DMS 273 (cell line): ENCODE measurements around the gene LRRC2.
"Not testable (repeated sequence)": the region's sequence is repeated elsewhere in the genome, so short reads cannot be mapped to it uniquely, and the experiment has no call there.

Experiments used
- DNase-seq: peaks from one replicate; lab custom pipeline; 2025; ENCODE audit not compliant: unreplicated experiment; lab: John Stamatoyannopoulos, UW

LRRC2 gene, protein sequence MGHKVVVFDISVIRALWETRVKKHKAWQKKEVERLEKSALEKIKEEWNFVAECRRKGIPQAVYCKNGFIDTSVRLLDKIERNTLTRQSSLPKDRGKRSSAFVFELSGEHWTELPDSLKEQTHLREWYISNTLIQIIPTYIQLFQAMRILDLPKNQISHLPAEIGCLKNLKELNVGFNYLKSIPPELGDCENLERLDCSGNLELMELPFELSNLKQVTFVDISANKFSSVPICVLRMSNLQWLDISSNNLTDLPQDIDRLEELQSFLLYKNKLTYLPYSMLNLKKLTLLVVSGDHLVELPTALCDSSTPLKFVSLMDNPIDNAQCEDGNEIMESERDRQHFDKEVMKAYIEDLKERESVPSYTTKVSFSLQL

GRCh38 chr3:46566040-46566641, at the start of gene LRRC2:
TSS of gene LRRC2 (minus strand) at chr3:46566302. CDS start at chr3:46551591, 14,711 bp downstream.
- DNase-seq, result peak; percentile 60

DNA sequence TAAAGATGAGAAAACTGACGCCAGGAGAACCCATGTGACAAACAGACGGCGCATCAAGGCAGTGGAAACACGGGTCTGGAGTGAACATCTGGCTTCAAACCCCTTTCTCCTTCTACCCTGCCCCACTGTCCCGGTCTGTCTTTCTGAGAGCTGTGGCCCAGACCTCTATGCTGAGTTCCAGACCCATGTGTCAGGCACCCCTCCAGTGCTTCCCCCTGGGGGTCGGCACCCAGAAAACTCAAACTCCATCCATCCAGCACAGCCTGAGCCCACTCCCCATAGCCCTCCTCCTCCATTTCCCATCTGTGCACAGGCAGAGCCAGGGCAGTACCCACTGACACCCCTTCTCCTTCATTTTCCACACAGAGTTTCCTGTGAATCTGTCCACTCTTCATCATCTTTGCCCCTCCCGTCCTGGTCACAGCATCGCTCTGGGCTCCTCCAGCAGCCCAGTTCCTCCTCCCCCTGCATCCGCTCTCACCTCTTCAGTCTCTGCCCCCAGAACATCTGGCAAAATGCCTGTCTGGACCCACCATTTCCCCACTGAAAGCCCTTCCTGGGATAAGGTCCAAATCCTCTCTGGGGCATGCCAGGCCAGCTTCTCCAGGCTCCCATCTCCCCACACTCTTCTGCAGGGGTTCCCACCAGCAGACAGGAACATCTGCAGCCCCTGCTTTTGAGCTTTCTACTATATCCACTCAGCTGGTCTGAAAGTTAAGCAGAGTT, 49.1 kb upstream of the LRRC2 start:
- no peak for DNase-seq

- no peak for DNase-seq
Observed at GRCh38 chr3:46614431-46614830, 48.3 kb upstream of the LRRC2 start.

- DNase-seq, result no peak
Observed at GRCh38 chr3:46613313-46614005, 47.4 kb upstream of the LRRC2 start.

GRCh38 chr3:46612324-46612723, 46.2 kb upstream of the LRRC2 start, which contains the start of gene FAM240A:
TSS of gene FAM240A (plus strand) at chr3:46612525. CDS start at chr3:46612684, 159 bp downstream.
- no peak for DNase-seq

DNA sequence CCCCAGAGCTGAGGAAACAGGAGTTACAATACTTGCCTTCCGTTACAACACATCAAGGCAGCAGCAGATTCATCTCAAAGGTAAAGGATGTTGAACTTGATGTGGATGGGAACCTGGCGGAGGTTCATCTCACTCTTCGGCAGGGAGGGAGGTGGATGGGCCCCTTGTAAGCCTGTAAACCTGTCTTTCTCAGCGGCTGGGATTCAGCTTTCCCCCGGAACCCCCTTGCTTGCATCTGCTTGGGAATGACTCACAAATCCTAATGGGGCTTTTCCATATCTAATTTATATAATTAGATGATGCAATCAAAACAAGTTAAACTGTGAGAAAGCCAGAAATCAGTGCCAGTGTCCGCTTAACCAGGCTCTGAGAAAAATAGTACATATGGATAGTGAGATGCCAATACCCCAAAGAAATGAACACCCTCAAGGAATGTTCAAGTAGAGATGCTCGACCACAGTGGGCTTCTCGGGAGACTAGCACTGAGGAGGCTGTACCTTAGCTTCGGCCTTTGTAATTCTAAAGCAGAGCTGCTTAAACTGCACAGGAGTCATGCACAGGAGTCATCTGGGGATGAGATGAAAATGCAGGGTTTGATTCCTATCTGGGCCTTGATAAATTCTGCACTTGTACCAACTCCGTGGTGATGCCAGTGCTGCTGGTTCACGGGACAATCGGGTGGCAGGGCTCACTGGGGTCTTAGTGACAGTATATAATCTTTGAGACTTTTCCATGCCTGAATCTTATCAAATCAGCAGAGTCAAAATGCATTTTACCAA, 44.0 kb upstream of the LRRC2 start:
- DNase-seq, result no peak

DNA sequence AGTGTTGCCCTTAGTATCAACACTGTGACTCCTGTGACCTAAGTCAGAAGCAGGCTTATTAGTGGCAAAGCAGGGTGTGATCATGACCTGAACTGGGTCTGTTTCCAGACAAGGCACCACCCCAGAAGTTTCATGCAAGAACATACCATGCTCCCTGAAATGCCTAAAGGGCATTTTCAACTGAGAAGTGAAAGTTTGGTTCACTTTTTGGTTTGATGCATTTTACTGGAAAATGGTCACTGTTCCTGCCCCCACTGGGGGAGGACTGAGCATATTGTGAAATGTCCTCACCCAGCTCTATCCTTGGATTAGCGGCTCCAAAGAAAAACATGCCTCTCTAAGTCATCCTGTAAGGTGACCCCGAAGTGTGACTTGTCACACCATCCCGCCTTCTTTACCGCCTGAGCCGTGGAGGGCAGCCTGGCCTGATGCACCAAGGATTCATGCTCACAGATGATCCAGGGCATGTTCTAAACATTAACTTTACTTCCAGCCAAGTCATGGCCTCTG, 43.2 kb upstream of the LRRC2 start:
- DNase-seq, result no peak

DNA sequence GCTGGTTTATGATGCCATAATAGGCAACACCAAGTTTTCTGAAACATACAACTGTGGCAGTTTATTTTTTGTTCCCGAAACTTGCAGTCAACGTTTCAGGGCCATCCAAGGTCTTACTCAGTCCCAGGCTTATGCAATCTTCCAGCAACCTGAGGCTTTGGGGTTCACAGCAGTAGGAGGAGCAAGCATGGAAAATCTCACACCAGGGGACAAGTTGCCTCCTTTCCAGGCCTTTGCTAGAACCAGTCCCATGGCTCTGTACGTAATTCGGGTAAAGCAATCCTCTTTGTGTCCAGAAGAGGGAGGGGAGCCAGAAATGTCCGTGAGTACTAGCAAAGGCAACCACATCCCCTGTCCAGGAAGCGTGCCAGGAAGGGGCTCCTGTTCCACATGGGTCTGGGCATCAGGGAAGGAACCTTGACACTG, 41.5 kb upstream of the LRRC2 start:
- peak; percentile 40 for DNase-seq

DNA sequence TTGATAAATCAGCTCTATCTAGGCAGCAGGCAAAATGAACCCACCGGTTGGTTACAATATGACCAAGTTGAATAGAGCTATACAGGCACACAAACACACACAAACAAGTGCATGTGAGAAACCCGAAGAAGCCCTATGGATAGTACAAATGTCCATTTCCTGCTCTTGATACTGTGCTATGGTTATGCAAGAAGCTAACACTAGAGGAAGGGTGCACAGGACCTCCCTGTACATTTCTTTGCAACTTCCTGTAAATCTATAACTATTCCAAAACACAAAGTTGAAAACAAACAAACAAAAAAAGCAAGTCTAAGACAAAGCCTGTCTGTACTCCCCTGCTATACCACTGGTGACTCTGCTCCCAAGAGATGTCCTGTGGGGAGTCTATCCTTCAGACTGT, 38.0 kb upstream of the LRRC2 start:
- DNase-seq, result no peak

DNA sequence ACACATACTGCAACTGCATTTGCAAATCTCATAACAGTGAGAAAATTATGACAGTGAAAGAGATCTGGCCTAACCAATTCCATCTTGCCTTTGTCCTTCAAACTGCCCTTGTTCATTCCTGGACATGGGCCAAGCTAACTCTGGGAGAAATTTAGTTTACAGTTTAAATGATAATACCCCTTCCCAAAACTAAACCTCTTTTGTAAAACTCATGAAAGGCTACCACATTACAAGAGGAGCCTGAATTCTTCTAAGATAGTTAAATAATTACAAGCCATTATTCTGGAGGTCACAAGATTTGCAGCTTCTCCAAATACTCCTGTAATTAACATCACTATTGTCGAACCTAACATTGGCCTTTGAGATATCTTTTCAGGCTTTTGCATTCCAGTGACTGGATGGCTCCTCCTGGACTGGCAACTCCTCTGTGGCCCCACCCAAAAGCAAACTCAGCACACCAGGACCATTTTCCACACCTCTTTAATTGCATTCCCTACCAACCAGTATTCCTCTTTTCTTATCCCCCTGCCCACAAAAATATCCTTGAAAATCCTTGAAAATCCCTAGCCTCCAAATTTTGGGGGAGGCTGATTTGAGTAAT, 37.4 kb upstream of the LRRC2 start:
- DNase-seq, result no peak

DNA sequence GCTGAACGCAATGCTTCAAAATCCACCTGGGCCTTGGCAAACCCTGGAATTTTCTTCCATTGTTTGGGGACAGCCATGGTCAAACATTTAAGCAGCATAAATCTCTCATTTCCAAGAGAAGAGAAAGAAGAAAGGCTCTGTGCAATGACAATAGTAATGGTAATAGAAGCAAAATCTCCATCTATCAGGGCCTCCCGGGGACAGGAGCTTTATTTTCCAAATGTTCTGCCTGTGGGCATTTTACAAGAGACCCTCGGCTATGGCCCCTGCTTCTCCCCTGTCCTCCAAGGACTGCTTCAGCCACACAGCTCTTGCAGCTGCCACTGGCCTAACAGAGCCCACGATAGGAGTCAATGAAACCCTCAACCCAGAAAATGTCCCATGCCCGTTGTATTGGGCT, 33.5 kb upstream of the LRRC2 start:
- no peak for DNase-seq

GRCh38 chr3:46595819-46596314, 29.8 kb upstream of the LRRC2 start:
- DNase-seq, result no peak

- DNase-seq, result no peak
Observed at GRCh38 chr3:46594723-46595122, 28.6 kb upstream of the LRRC2 start.

DNA sequence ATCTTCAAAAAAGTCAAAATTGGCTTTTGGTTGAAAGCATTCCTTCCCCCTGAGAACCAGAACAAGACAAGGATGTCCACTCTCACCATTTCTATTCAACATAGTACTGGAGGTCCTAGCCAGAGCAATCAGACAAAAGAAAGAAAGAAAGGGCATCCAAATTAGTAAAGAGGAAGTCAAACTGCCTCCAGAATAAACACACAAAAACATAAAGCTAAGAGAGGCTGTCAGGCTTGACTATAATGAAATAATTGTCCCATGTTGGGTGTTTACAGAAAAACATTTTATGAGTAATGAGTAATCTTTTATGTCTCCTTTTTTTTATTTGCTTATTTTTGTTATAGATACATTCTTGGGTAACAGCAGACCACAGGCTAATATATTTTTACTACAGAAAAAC, 27.9 kb upstream of the LRRC2 start:
- DNase-seq, result no peak

DNA sequence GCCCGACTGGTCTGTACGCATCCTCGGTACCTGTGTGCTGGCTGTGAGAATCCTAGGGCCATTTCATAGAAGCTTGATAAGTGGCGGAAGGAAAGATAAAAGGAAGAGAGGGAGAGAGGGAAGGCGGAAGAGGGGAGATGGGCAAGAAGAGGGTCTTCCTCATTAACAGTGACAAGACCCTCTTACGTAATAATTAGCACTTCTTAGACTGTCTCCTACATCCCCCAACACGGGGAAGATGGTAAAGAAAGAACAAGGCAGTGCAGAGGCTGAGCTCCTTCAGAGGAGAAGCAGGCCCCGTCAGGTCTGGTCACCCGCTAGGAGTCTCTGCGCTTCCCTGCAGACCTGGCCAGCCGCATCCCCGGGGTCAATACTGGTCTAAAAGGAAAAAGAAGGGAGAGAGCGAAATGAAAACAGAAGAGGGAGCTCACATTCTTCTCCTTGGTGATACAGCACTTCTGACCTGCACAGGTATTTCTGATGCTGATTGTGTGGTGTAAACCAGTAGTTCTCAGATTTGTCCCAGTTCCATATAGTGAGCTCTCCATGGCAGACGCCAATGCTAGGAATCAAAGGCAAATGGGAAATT, 27.3 kb upstream of the LRRC2 start:
- DNase-seq, result no peak

DNA sequence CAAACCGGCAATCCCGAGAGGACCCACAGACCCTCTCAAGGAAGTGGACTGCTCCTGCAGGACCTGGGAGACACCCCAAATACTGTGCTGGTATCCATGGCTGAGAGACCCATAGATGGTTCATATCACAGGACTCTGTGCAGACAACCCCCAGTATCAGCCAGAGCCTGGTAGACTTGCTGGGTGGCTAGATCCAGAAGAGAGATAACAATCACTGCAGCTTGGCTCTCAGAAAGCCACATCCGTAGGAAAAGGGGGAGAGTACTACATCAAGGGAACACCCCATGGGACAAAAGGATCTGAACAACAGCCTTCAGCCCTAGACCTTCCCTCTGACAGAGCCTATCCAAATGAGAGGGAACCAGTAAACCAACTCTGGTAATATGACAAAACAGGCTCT, 21.2 kb upstream of the LRRC2 start:
- DNase-seq, result not testable (repeated sequence)

DNA sequence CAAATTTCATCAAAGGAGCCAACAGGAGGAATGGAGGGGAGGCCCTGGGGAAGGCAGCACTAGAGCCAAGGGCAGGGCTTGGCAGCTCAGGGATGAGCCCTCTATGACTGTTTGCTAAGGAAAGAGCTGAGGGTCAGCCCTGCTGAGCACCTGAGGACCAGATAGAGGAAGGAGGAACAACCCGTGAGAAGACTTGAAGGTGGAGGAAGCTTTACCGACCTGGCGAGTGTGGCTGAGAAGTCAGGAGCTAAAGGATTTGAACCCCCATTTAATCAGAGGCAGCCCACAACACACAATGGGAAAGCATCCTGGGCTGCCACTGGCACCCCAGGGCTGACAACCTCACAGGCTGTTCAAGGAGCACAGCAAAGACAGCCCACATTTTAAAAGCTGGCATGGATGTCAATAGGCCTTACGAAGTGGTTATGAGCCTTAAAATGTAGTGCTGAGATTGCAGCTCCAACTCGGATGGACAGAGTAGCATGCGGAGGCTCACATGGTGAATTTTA, 20.7 kb upstream of the LRRC2 start:
- no peak for DNase-seq

DNA sequence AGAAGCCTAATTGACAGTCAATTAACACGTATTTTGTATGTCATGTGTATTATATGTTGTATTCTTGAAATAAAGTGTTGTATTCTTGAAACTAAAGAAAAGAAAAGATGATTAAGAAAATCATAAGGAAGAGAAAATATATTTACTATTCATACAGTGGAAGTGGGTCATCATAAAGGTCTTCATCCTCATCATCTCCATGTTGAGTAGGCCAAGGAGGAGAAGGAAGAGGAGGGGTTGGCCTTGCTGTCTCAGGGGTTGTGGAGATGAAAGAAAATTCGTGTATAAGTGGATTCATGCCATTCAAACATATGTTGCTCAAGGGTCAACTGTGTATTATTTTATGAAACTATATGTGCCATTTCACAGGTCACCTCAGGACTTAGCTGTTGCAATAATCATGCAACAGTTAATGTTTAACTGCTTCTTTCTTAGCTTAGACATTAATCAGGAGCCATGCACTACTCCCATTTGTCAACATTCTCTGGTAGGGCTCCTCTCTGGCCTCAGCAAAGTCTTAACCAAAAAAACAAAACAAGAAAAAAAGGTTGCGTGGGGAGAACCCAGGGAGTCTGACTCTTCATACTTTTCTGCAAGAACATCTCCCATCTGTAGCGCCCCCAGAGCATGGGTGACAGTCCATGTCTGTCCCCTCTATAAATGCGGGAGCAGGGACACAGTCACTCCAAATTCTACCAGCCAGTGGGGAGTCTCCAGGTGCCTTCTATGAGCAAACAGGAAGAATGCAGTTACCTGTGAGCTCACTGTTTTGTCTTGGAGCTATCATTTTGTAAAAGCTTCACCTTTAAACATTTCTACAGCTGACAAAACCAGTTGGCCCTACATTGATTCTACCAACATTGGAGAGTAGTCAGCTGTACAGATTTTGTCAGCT, 19.9 kb upstream of the LRRC2 start:
- DNase-seq, result no peak
